GM20431 (cell line): ENCODE measurements around the gene GLRX3.
"Not testable (repeated sequence)": the region's sequence is repeated elsewhere in the genome, so short reads cannot be mapped to it uniquely, and the experiment has no call there.

ENCODE experiments used
- in situ Hi-C: fragments of 300-500 bp; cut with MseI, MboI; formaldehyde crosslinking; loops from one replicate; pipeline ENCODE4 v1.15.0; 2020; ENCODE audit warnings: low sequenced_read_pairs; ENCODE audit not compliant: unreplicated experiment

Gene GLRX3

GRCh38 chr10:130136226-130137089, at the start of gene GLRX3:
Gene GLRX3 (plus strand): TSS chr10:130136391. CDS start chr10:130136421, 30 bp downstream.
- in situ Hi-C loops, result no loop called here

- in situ Hi-C loops, result not testable (repeated sequence)
Observed at GRCh38 chr10:130090565-130090964, 45.6 kb upstream of the GLRX3 start.

- in situ Hi-C loops, result no loop called here
Observed at GRCh38 chr10:130099344-130099743, 36.8 kb upstream of the GLRX3 start.

DNA sequence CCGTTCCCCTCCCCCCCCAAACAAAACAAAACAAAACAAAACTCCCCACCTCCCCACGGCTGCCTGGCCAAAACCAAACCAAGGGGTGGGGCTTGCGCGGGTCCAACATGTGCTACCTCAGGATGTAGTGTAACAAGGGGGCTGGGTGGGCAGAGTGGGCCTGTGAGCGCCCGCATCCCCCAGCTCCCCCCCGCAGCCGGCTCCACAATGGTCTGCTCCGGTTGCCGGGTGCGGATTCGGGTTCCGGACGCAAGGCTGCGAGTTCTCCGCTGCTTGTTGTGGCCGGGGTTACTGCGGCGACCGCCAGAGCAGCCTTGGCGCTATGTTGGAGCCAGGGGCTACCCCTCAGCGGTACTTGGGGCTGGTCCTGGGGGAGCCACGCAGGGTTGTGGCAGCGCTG, 30.5 kb upstream of the GLRX3 start:
- in situ Hi-C loops, result no loop called here

GRCh38 chr10:130108146-130108545, 28.0 kb upstream of the GLRX3 start:
- in situ Hi-C loops, result not testable (repeated sequence)

- in situ Hi-C loops, result no loop called here
Observed at GRCh38 chr10:130108934-130109604, 27.1 kb upstream of the GLRX3 start.

DNA sequence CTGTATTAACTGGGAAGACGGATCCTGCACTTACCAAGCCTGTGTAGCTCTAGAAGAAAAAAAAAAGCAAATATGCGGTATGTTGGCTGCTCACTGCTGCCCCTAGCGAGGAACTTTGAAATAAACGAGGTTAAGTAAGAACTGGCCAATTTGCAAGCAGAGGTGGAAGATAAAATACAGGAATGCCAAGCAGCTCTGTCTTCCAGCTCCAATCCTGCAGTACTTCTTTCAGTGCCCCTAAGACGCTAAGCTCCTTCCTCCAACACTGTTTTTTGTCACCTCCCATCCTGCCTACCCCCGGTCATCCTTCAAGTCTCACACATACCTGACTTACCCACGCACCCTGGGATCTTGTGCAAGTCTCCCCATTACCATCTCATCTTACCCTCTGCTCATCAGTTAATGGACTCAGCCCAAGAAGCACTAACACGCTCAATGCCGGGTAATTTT, 26.4 kb upstream of the GLRX3 start:
- in situ Hi-C loops, result no loop called here

- in situ Hi-C loops, result no loop called here
Observed at GRCh38 chr10:130110246-130111112, 25.7 kb upstream of the GLRX3 start, which contains the start of gene C10orf143. Gene C10orf143 (minus strand): TSS chr10:130110830. CDS start chr10:130110772, 58 bp downstream.

DNA sequence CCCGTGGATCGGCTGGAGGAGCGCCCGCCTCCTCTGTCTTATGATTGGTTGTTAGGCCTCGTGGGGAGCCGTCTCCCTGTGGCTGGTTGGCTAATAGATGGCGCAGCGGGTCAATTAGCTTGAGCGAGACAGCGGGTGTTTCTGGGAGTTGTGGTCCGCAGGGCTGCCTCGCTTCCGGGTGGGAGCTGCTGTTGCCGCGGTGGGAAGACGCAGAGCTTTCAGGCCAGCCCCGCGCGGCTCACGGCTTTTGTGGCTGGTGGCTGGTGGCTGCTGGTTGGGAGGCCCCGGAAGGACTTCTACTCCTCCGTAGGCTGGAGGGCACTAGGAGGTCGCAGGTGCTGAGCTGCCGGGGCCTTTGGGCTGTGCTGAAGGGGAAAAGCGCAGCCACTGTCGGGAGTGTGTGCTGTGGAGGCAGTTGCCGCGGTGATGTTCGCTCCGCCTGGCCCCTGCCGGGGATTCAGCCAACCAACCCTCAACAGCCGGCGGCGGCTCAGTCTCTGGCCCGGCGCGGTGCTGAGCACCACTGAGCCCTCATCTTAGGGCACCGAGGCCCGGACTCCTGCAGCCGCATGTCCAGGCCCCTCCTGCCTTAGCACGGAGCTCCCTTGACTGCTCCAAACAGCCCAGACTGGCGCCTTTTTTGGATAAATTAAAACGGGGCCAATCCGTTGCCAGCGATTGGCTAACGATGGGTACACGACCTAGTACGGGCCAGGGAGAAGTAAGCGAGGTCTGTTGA, 24.9 kb upstream of the GLRX3 start:
- in situ Hi-C loops, result no loop called here

GRCh38 chr10:130111852-130112180, 24.4 kb upstream of the GLRX3 start:
- in situ Hi-C loops, result no loop called here

DNA sequence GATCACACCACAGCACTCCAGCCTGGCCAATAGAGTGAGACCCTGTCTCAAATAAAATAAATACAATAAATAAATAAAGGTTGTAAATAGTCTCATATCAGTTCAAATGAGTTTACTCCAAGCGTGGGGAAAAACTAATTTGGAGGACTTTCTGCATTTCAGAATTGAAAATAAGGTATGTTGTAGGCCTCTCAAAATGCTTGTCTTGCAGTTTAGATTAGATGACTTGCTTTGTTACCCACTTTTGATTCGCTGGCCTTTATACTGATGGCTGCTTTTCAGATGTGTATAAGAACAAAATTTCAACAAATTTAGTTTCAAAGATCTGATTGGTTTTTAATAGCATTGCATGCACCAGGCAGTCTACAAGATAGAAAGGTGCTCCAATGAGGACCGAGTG, 23.4 kb upstream of the GLRX3 start:
- in situ Hi-C loops, result no loop called here

- in situ Hi-C loops, result not testable (repeated sequence)
Observed at GRCh38 chr10:130116942-130117341, 19.2 kb upstream of the GLRX3 start.

DNA sequence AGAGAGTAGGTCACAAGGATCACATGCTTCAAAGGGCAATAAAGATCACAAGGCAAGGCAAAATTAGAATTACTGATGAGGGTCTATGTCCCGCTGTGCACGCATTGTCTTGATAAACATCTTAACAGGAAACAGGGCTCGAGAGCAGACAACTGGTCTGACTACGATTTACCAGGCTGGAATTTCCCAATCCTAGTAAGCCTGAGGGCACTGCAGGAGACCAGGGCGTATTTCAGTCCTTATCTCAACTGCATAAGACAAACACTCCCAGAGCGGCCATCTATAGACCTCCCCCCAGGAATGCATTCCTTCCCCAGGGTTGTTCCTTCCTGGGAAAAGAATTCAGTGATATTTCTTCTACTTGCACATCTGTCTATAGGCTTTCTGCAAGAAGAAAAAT, 18.7 kb upstream of the GLRX3 start:
- in situ Hi-C loops, result not testable (repeated sequence)

DNA sequence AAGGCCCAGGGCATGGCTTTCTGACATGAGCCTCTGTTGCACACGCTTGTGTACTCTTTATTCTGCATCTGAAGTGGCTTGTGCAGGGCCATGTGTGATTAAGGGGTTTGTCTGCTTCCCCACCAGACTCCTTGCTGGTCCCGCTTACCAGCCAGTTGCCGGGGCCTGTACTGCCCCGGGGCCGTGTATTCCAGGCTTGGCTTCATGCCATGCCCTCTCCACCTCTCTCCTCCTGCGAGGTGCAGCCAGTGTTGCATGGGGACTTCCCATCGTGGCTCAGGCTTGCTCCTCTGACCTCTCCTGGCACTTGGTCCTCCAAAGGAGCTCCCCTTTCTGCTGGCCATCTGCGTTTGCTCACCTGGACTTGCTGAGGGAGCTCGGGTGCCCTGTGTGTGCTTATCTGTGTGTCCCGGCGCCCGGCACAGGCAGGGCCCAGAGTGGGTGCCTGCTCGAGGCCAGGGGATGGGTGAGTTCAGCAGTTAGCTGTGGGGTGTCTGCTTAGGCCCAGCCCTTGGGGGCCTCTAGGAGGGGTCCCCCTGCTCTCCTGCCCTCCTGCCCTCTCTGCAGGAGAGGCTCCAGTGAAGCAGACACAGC, 14.6 kb upstream of the GLRX3 start:
- in situ Hi-C loops, result no loop called here

- in situ Hi-C loops, result no loop called here
Observed at GRCh38 chr10:130127364-130128061, 8.7 kb upstream of the GLRX3 start.

- in situ Hi-C loops, result no loop called here
Observed at GRCh38 chr10:130128062-130128781, 8.0 kb upstream of the GLRX3 start.

DNA sequence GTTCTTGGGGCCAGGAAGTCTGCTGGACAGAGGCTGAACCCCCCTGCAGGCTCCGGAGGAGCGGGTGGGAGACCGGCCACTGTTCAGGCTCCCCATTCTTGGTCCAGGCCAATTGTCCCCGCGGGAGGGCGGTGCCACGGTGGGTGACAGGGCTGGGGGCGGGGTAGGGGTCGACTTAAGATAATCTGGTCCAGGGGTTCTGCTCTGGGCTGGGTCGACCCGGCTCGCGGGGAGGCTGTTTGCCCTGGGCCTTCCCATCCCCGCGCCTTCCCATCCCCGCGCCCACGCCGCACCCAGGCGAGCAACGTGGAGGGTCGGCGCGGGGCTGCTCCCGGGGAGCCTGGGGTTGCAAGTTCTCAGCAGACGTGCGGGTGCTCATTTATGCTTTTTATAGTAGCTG, 7.3 kb upstream of the GLRX3 start:
- in situ Hi-C loops, result no loop called here

GRCh38 chr10:130135676-130136225, 440 bp upstream of the GLRX3 start:
- in situ Hi-C loops, result no loop called here
